ENCODE results near the gene GGTA1.
"Not testable (repeated sequence)": the region's sequence is repeated elsewhere in the genome, so short reads cannot be mapped to it uniquely, and the experiment has no call there.

The GGTA1 gene

DNA sequence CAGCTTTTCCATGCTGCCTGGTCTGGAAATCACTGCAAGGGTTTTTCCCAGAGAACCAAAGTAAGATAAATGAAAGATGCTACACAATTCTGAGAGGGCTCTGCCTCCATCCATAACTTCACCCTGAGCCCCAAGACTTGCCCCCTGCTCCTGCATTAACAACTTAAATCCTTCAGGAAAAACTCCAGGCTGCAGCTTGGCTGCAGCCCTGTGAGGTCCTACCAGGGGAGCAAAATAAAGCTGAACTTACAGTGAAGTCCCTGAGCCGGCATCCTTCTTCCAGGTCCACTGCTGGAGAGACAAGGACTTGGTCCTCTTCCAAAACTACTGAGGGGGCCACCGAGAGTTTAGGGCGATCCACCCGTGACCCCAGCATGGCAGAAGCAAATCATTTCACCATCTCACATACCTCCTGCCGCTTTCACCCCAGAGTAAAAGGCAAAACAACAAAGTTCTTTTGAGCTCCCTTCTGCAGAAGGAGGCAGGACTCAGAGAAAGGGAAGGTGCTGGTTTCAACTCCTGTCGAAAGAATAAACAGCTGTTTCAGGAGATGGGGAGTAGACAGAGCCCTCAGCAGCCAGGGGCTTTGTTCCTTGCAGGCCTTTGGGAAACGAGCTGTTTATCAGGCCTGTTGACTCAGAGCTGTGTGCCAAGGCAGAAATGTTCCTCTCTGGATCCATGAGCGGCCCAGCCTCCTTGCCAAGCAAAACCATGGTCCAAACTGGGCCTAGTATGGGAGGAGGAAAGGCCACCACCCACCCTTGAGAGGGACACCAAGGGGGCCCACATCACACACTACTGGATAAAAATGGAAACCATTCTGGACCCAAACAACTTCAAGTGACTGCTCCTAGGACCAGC is 20.6 kb downstream of the GGTA1 start:
- no peak overlapping the region for H3K4me3 ChIP-seq (ENCODE audit: low read depth in 1 of 2, low read length in 2 of 2)
- H3K27ac ChIP-seq (ENCODE audit: low read depth, low read length) = no peak overlapping the region

DNA sequence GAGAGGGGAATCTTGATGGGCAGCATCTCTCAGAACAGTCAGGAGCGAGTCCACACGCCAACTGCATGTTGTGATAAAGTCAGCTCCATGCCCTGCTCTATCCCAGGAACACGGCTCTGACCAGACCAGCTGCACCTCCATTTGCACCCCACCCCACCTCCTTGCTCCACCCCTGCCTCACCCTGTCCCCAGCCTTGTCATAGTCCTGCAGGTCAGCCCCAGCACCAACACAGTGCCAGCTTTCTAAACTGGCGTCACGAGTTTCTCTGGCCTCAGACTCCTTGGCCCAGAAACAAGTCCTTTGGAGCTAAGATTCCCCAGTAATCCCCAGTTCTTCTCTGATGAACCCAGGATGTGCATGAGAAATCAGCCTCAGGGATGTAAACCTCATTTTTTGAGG is 23.5 kb downstream of the GGTA1 start:
- no peaks in the 10 kb centered on the region for H3K36me3 ChIP-seq (ENCODE audit: insufficient read depth, low read length)
- H3K4me1 ChIP-seq (ENCODE audit: insufficient read depth, low read length) = peaks cover 15% of the 10 kb centered on the region
- H3K27ac ChIP-seq (ENCODE audit: low read depth, low read length) = no peak overlapping the region
- H3K27me3 ChIP-seq (ENCODE audit: control insufficient read depth in 1 of 2, insufficient read depth in 2 of 2, low read length in 2 of 2) = no peaks in the 10 kb centered on the region
- no peak overlapping the region for H3K4me3 ChIP-seq (ENCODE audit: low read depth in 1 of 2, low read length in 2 of 2)
- H3K9ac ChIP-seq (ENCODE audit: low read length) = no peak overlapping the region
- H3K9me3 ChIP-seq (ENCODE audit: low read length) = no peaks in the 10 kb centered on the region

More for the DNA sequence above, 20.6 kb downstream of the GGTA1 start:
- H3K4me1 ChIP-seq (ENCODE audit: insufficient read depth, low read length) = peaks cover 21% of the 10 kb centered on the region
- H3K36me3 ChIP-seq (ENCODE audit: insufficient read depth, low read length) = no peaks in the 10 kb centered on the region
- H3K9me3 ChIP-seq (ENCODE audit: low read length) = no peaks in the 10 kb centered on the region
- no peak overlapping the region for H3K9ac ChIP-seq (ENCODE audit: low read length)
- no peaks in the 10 kb centered on the region for H3K27me3 ChIP-seq (ENCODE audit: control insufficient read depth in 1 of 2, insufficient read depth in 2 of 2, low read length in 2 of 2)

DNA sequence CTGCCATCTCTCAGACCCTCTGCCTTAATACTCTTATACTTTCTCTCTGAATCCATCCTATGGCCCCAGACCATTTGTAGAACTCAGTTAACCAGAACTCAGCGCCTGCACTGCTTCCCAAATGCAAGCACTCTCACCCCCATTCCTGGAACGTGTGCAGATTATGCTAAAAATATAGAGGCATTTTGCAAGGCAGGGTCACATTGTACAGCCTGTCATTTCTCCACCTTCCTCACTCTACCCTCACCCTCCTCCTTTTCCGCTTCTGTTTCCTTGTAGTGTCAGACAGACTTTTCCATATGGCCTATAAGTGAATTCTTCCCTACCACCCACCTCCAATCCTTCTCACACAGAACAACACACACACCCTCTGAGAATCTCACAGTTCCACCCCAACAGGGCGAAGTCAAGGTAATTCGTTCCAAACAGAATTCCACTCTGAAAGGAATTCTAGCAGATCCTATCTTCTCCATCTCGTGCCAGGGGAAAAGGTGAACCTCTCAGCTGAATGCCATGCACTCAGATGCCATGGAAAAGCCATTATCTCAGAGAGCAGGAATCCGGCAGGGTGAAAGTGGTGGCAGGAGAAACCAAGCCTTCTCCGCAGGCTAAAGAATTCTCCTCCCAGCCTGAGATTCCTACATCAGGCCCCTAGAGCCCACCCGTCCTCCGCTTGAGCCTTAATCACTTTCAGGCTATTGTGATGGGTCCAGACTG is 25.3 kb downstream of the GGTA1 start:
- H3K36me3 ChIP-seq (ENCODE audit: insufficient read depth, low read length) = no peaks in the 10 kb centered on the region
- no peak overlapping the region for H3K4me3 ChIP-seq (ENCODE audit: low read depth in 1 of 2, low read length in 2 of 2)
- H3K27ac ChIP-seq (ENCODE audit: low read depth, low read length) = no peak overlapping the region
- no peaks in the 10 kb centered on the region for H3K27me3 ChIP-seq (ENCODE audit: control insufficient read depth in 1 of 2, insufficient read depth in 2 of 2, low read length in 2 of 2)
- H3K4me1 ChIP-seq (ENCODE audit: insufficient read depth, low read length) = peaks cover 11% of the 10 kb centered on the region
- H3K9ac ChIP-seq (ENCODE audit: low read length) = no peak overlapping the region
- H3K9me3 ChIP-seq (ENCODE audit: low read length) = no peaks in the 10 kb centered on the region

DNA sequence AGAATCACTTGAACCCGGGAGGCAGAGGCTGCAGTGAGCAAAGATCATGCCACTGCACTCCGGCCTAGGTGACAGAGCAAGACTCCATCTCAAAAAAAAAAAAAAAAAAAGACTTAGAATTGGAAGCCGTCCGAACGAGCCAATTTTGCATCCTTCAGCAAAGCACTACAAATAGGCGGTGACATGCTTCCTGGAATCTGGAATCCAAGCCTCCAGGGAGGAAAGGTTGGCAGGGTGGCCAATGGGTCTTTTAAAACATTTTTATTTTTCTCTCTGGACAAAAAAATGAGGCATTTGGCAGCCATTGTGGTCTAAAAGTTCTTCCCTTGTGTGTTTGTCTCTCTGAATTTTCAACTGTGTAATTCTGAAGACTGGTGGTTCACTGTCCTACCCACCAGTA is 26.4 kb downstream of the GGTA1 start:
- Histone ChIP-seq H3K4me3 (ENCODE audit: low read depth in 1 of 2, low read length in 2 of 2) (no peak overlapping the region), H3K27ac (ENCODE audit: low read depth, low read length) (no peak overlapping the region), H3K9me3 (ENCODE audit: low read length) (no peaks in the 10 kb centered on the region), H3K4me1 (ENCODE audit: insufficient read depth, low read length) (no peaks in the 10 kb centered on the region), H3K27me3 (ENCODE audit: control insufficient read depth in 1 of 2, insufficient read depth in 2 of 2, low read length in 2 of 2) (no peaks in the 10 kb centered on the region), H3K36me3 (ENCODE audit: insufficient read depth, low read length) (no peaks in the 10 kb centered on the region), H3K9ac (ENCODE audit: low read length) (no peak overlapping the region)

DNA sequence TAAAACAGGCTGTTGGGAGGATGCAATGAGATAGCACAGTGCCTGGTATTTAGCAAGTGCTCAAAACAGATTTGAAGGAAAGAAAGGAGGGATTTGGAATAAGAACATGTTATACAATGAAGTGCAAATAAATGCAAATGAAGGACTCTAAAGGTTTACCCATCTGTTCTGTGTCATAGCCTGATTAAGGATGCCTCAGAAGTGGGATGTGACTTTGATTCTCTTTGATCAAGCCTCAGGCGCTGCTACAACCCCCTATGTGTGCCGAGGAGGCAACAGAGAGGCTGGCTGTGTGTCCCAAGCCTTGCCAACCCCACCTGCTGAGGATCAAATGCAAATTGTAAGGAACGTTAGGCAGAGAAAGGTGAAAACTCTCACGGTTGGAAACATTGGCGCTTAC is 27.2 kb downstream of the GGTA1 start:
- no peak overlapping the region for H3K27ac ChIP-seq (ENCODE audit: low read depth, low read length)
- no peaks in the 10 kb centered on the region for H3K4me1 ChIP-seq (ENCODE audit: insufficient read depth, low read length)
- no peaks in the 10 kb centered on the region for H3K36me3 ChIP-seq (ENCODE audit: insufficient read depth, low read length)
- H3K4me3 ChIP-seq (ENCODE audit: low read depth in 1 of 2, low read length in 2 of 2) = no peak overlapping the region
- no peak overlapping the region for H3K9ac ChIP-seq (ENCODE audit: low read length)
- no peaks in the 10 kb centered on the region for H3K27me3 ChIP-seq (ENCODE audit: control insufficient read depth in 1 of 2, insufficient read depth in 2 of 2, low read length in 2 of 2)
- no peaks in the 10 kb centered on the region for H3K9me3 ChIP-seq (ENCODE audit: low read length)

DNA sequence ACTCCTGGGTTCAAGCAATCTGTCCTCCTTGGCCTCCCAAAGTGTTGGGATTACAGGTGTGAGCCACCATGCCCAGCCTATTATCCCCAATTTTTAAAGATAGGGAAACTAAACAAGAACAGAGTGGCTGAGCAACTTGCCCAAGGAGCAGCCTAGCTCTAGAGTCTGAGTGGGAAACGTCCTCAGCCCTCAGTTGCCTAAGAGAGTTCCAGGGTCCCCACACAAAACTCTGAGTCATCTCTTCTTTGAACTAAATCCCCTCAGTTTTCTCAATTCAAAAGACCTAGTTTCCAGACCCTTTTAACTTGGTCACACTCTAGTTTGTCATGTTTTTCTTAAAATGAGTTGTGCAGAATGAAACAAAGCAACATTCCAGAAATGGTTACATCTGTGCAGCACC is 33.5 kb downstream of the GGTA1 start:
- no peak overlapping the region for H3K27ac ChIP-seq (ENCODE audit: low read depth, low read length)
- H3K9me3 ChIP-seq (ENCODE audit: low read length) = no peaks in the 10 kb centered on the region

DNA sequence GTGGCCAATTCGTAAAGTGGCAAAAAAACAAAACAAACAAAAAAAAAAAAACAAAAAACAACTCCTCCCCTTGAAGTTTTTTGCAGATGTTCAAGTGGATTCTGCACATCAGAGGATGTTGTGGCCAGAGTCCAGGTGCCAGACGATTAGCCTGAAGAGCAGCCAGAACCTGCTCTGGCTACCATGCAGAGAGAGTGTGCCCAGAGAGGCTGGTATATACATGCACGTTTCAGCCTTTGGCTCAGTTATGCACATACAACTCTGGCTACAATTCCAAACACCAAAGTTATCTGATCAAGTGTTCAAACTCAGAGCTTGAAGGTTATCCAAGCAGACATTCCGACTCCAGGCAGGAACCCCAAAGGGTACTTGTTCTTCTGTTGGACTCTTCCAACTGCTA is 34.7 kb downstream of the GGTA1 start:
- Histone ChIP-seq H3K4me1 (ENCODE audit: insufficient read depth, low read length) (no peaks in the 10 kb centered on the region), H3K9ac (ENCODE audit: low read length) (no peak overlapping the region), H3K36me3 (ENCODE audit: insufficient read depth, low read length) (no peaks in the 10 kb centered on the region), H3K27ac (ENCODE audit: low read depth, low read length) (no peak overlapping the region), H3K9me3 (ENCODE audit: low read length) (no peaks in the 10 kb centered on the region), H3K4me3 (ENCODE audit: low read depth in 1 of 2, low read length in 2 of 2) (no peak overlapping the region), H3K27me3 (ENCODE audit: control insufficient read depth in 1 of 2, insufficient read depth in 2 of 2, low read length in 2 of 2) (peaks cover 0 to 3% of the 10 kb centered on the region in 2 donors)

More for the DNA sequence above, 33.5 kb downstream of the GGTA1 start:
- H3K27me3 ChIP-seq (ENCODE audit: control insufficient read depth in 1 of 2, insufficient read depth in 2 of 2, low read length in 2 of 2) = peaks cover 0 to 3% of the 10 kb centered on the region in 2 donors
- H3K9ac ChIP-seq (ENCODE audit: low read length) = no peak overlapping the region
- no peak overlapping the region for H3K4me3 ChIP-seq (ENCODE audit: low read depth in 1 of 2, low read length in 2 of 2)
- no peaks in the 10 kb centered on the region for H3K36me3 ChIP-seq (ENCODE audit: insufficient read depth, low read length)
- H3K4me1 ChIP-seq (ENCODE audit: insufficient read depth, low read length) = no peaks in the 10 kb centered on the region

DNA sequence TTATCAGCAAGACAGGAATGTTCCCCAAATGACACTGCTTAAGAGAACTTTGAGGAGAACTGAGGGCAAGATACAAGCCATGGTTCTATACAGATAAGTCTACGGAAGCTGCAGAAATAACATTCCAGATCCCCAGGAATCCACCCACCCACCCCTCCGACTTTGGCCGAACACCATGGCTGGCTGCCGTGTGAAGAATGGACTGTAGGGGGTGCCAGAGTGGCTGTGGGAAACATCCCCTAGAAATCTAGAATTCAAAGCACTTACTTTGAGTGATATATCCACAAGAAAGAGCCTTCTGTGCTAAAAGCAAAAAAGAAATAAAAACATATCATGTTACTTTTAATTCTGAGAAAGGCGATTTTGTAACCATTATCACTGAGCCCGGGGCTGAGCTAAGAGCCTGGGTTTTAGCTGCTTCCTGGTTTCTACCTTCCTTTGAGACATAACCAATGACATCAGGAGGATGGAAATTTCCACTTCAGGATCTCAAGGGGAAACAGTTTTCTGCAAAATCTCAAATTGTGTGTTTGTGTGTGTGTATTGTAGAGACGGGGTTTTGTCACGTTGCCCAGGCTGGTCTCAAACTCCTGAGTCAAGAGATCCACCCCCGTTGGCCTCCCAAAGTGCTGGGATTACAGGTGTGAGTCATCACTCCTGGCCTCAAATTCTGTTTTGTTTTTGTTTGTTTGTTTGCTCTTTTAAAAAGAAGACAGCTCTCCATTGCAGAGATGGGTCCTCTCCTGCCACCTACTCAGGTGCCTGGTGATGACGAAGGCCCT is 36.4 kb downstream of the GGTA1 start:
- H3K36me3 ChIP-seq (ENCODE audit: insufficient read depth, low read length) = no peaks in the 10 kb centered on the region

DNA sequence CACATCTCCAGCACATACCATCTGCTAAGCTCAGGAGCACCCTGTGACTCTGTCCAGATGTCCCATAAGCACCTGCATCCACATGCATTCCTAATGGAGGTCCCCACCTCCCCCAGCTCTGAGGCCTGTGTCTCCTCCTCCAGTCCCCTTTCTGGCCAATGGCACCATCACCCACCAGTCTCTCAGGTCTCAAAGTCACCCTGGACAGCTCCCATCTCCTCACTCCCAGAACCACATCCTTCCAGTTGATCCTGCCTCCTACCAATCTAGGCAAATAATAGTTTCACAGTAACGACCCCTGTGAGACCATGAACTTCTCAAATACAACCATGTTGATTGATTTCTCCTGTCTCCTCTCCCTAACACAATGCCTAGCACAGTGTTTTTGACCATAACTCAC is 40.1 kb downstream of the GGTA1 start:
- Histone ChIP-seq H3K9ac (ENCODE audit: low read length) (no peak overlapping the region), H3K4me1 (ENCODE audit: insufficient read depth, low read length) (no peaks in the 10 kb centered on the region), H3K4me3 (ENCODE audit: low read depth in 1 of 2, low read length in 2 of 2) (no peak overlapping the region), H3K9me3 (ENCODE audit: low read length) (no peaks in the 10 kb centered on the region), H3K27ac (ENCODE audit: low read depth, low read length) (no peak overlapping the region), H3K36me3 (ENCODE audit: insufficient read depth, low read length) (no peaks in the 10 kb centered on the region), H3K27me3 (ENCODE audit: control insufficient read depth in 1 of 2, insufficient read depth in 2 of 2, low read length in 2 of 2) (peaks cover 0 to 3% of the 10 kb centered on the region in 2 donors)

More for the DNA sequence above, 36.4 kb downstream of the GGTA1 start:
- H3K9ac ChIP-seq (ENCODE audit: low read length) = no peak overlapping the region
- H3K4me1 ChIP-seq (ENCODE audit: insufficient read depth, low read length) = no peaks in the 10 kb centered on the region
- no peak overlapping the region for H3K4me3 ChIP-seq (ENCODE audit: low read depth in 1 of 2, low read length in 2 of 2)
- H3K27me3 ChIP-seq (ENCODE audit: control insufficient read depth in 1 of 2, insufficient read depth in 2 of 2, low read length in 2 of 2) = peaks cover 0 to 3% of the 10 kb centered on the region in 2 donors
- H3K9me3 ChIP-seq (ENCODE audit: low read length) = no peaks in the 10 kb centered on the region
- no peak overlapping the region for H3K27ac ChIP-seq (ENCODE audit: low read depth, low read length)

DNA sequence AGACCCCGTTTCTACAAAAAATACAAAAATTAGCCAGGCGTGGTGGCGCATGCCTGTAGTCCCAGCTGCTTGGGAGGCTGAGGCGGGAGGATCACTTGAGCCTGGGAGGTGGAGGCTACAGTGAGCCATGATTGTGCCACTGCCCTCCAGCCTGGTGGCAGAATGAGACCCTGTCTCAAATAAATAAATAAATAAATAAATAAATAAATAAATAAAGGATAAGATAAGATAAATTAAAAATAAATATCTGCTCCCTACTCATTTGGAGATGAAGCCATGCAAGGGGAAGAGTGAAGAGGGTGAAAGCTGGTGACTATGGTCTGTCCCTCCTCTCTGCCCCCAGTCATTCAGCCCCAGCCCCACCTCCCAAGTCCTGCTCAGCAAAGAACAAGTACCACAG is 41.2 kb downstream of the GGTA1 start:
- not testable (repeated sequence) for H3K4me1 ChIP-seq (ENCODE audit: insufficient read depth, low read length); H3K9me3 ChIP-seq (ENCODE audit: low read length); H3K27ac ChIP-seq (ENCODE audit: low read depth, low read length); H3K27me3 ChIP-seq (ENCODE audit: control insufficient read depth in 1 of 2, insufficient read depth in 2 of 2, low read length in 2 of 2); H3K36me3 ChIP-seq (ENCODE audit: insufficient read depth, low read length); H3K9ac ChIP-seq (ENCODE audit: low read length); H3K4me3 ChIP-seq (ENCODE audit: low read depth in 1 of 2, low read length in 2 of 2)

DNA sequence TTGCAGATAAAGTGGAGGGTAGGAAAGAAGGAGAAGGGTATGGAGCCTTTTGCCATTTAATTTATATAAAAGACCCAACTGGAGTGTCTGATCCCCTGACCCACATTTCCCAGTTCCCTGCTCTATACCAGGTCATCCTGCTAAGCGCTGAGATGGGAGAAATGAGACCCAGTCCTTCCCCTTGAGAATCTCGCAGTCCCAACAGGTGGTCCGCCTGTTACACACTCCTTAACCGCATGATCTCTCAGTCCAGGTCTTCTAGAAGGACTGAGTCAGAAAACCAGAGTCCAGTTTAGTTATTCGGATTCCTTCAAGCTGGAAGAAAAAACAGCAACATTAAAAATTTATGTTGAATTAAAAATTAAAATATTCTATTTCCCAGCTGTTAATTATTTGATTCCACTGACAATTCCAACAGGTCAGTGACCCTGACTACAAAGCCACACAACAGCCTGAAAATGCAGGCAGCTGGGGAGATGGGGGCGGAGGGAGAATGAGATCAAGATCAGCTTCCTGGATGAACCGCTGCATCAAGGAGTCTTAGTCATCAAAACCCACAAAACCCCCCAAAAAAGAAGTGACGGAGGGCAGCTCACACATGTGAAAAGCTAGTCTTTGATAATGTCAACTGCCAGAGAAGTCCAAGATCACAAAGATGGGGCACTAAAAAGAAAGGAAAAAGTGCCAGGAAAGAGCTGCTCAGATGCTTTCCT is 44.0 kb downstream of the GGTA1 start:
- H3K9me3 ChIP-seq (ENCODE audit: low read length) = no peaks in the 10 kb centered on the region
- no peaks in the 10 kb centered on the region for H3K36me3 ChIP-seq (ENCODE audit: insufficient read depth, low read length)
- no peak overlapping the region for H3K9ac ChIP-seq (ENCODE audit: low read length)
- H3K27me3 ChIP-seq (ENCODE audit: control insufficient read depth in 1 of 2, insufficient read depth in 2 of 2, low read length in 2 of 2) = no peaks in the 10 kb centered on the region
- H3K27ac ChIP-seq (ENCODE audit: low read depth, low read length) = no peak overlapping the region
- H3K4me3 ChIP-seq (ENCODE audit: low read depth in 1 of 2, low read length in 2 of 2) = no peak overlapping the region
- H3K4me1 ChIP-seq (ENCODE audit: insufficient read depth, low read length) = peaks cover 2% of the 10 kb centered on the region

All from muscle layer of colon (tissue), 2 donors.